OCI-M1 (cell line): ENCODE results near the gene GPR50.

Source experiments
- DNase-seq: peaks from one replicate; lab custom pipeline; 2025; lab: John Stamatoyannopoulos, UW

Gene GPR50

DNA sequence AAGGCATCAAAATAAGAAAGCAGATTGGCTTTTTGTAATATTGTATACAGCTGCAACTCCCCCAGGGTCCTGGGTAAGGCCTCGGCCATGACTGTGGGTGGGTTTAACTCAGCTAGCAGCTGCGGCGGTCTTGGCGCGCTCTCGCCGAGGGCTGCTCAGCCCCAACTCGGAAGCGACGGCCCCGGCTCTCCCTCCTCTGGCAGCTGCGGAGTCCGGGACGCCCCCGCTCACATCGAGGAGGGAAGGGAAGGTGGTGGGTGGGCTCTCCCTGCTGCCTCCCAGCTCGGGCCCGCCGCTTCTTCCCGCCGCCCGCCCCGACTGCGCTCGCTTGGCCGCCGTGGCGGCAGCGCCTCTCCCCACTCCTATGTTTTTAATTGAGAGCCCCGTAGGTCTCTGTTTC, 51.2 kb downstream of the GPR50 start:
- DNase-seq = no peak

DNA sequence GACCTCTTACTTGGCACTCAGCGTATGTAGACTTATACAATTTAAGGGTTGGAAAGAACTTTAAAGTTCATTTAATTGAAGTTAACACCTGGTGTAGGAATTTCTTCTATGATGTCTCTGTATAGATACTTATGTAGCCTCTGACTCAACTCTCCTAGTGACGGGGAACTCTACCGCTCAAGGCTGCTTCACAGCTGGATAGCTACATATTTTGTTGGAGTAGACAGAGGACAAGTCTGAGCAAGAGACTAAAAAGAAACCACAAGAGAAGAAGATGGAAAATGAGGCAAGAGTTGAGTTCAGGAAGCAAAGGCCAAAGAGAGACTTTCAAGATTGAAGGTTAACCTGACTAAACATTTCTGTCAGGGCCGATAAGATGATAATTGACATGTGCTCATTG, 52.6 kb downstream of the GPR50 start:
- DNase-seq = no peak
